B cell (primary cell): Measurements from ENCODE around the gene CELF4. TPM values are rescaled to one million over a fixed set of nuclear protein-coding genes. Genes with fewer than 3 reads are reported as not detected.

Experiments
- ATAC-seq: fragments of 200-7000 bp; cut with Tn5 transposase; one replicate; pipeline ENCODE4 v1.10.0; 2021; ENCODE audit warnings: low read depth, mild to moderate bottlenecking, moderate number of reproducible peaks, moderate library complexity
- CTCF ChIA-PET: fragments of 350-600 bp; sonication (Branson Sonifier 250); formaldehyde crosslinking; loops from one replicate; lab custom pipeline; 2021; ENCODE audit warnings: antibody characterized with exemption, inconsistent platforms; lab: Charles Lee
- POLR2A ChIA-PET: fragments of 350-600 bp; sonication (Branson Sonifier 250); formaldehyde crosslinking; loops from one replicate; lab custom pipeline; 2021; ENCODE audit warnings: antibody characterized with exemption; lab: Charles Lee
- DNase-seq: peaks from one replicate; pipeline ENCODE4 v3.0.0; 2013
- H2AFZ ChIP-seq: 2 replicates; pipeline ENCODE4 v1.6.1; 2012; ENCODE audit warnings: mild to moderate bottlenecking, low read depth, low read length; ENCODE audit not compliant: insufficient read depth, poor library complexity, severe bottlenecking
- H3K27ac ChIP-seq, 2 donors: 1 replicate in 1 of 2; 2 replicates in 1 of 2; pipeline ENCODE4 v1.5.1; 2012 to 2013; ENCODE audit warnings: low read length in 2 of 2, mild to moderate bottlenecking in 2 of 2, moderate library complexity in 1 of 2
- H3K27me3 ChIP-seq, 4 experiments: fragments of 200-600 bp in 1 of 4; sonication (generic) in 1 of 4; replicated peaks in 1 of 4; 1 replicate in 2 of 4; 2 replicates in 2 of 4; pipeline versions ENCODE4 v1.6.1 to v1.7.0; 2013 to 2016; ENCODE audit warnings: low read length in 3 of 4, mild to moderate bottlenecking in 2 of 4, mixed read lengths in 1 of 4, moderate library complexity in 1 of 4; ENCODE audit not compliant: insufficient read depth in 4 of 4, control insufficient read depth in 3 of 4; ENCODE audit errors: control extremely low read depth in 1 of 4
- H3K36me3 ChIP-seq, 2 experiments: replicated peaks in 1 of 2; 1 replicate in 1 of 2; 2 replicates in 1 of 2; pipeline versions ENCODE4 v1.6.1 to v1.7.1; 2013; ENCODE audit warnings: low read length in 1 of 2; ENCODE audit not compliant: insufficient read depth in 2 of 2, control insufficient read depth in 1 of 2; ENCODE audit errors: control extremely low read depth in 1 of 2, extremely low read depth in 1 of 2
- H3K4me1 ChIP-seq, 2 donors: fragments of 200-600 bp in 1 of 2; sonication (generic) in 1 of 2; 1 replicate in 1 of 2; 2 replicates in 1 of 2; pipeline versions ENCODE4 v1.5.1 to v1.6.1; 2013 to 2017; ENCODE audit warnings: low read length in 2 of 2; ENCODE audit not compliant: control insufficient read depth in 2 of 2, insufficient read depth in 2 of 2
- H3K4me2 ChIP-seq: replicated peaks from 2 replicates; pipeline ENCODE3; 2012; ENCODE audit warnings: mild to moderate bottlenecking, low read depth, low read length; ENCODE audit not compliant: poor library complexity, severe bottlenecking
- H3K4me3 ChIP-seq, 5 experiments: fragments of 200-600 bp in 1 of 5; sonication (generic) in 1 of 5; 1 replicate in 3 of 5; 2 replicates in 2 of 5; pipeline versions ENCODE4 v1.5.1 to v1.7.0; 2011 to 2016; ENCODE audit warnings: low read length in 4 of 5, mild to moderate bottlenecking in 4 of 5, low read depth in 2 of 5, control low read depth in 1 of 5, moderate library complexity in 1 of 5; ENCODE audit not compliant: insufficient read depth in 1 of 5; ENCODE audit errors: control extremely low read depth in 1 of 5, extremely low read depth in 1 of 5
- H3K79me2 ChIP-seq: fragments of 200-600 bp; sonication (generic); one replicate; pipeline ENCODE4 v1.6.0; 2016; ENCODE audit warnings: low read length; ENCODE audit not compliant: control insufficient read depth, insufficient read depth
- H3K9ac ChIP-seq: fragments of 200-600 bp; sonication (generic); 2 replicates; pipeline ENCODE4 v1.6.1; 2017; ENCODE audit warnings: mild to moderate bottlenecking, low read length, moderate library complexity
- H3K9me3 ChIP-seq, 3 donors: one replicate each; pipeline versions ENCODE4 v1.6.1 to v1.7.1; 2013; ENCODE audit warnings: low read length in 2 of 3; ENCODE audit not compliant: control insufficient read depth in 2 of 3, insufficient read depth in 1 of 3; ENCODE audit errors: control extremely low read depth in 1 of 3
- H4K20me1 ChIP-seq: 2 replicates; pipeline ENCODE4 v1.6.0; 2012; ENCODE audit warnings: mild to moderate bottlenecking, low read length; ENCODE audit not compliant: insufficient read depth, control insufficient read depth, poor library complexity, severe bottlenecking
- H3K27ac Mint-ChIP-seq: one replicate; pipeline ENCODE4 v1.8.0; 2021; ENCODE audit warnings: mixed read lengths
- H3K27me3 Mint-ChIP-seq: one replicate; pipeline ENCODE4 v1.8.0; 2021; ENCODE audit warnings: mixed read lengths
- H3K4me1 Mint-ChIP-seq: one replicate; pipeline ENCODE4 v1.8.0; 2021; ENCODE audit warnings: mixed read lengths
- H3K4me3 Mint-ChIP-seq: one replicate; pipeline ENCODE4 v1.8.0; 2021; ENCODE audit warnings: mixed read lengths
- H3K9me3 Mint-ChIP-seq: one replicate; pipeline ENCODE4 v1.8.0; 2022; ENCODE audit warnings: mixed read lengths; ENCODE audit not compliant: insufficient read depth
- CTCF ChIP-seq: fragments of 200-600 bp; IDR thresholded peaks from one replicate; pipeline ENCODE4 v1.8.0; 2022; ENCODE audit warnings: antibody characterized with exemption, mild to moderate bottlenecking
- EZH2 ChIP-seq: IDR thresholded peaks from 2 replicates; pipeline ENCODE4 v1.6.1; 2012; ENCODE audit warnings: borderline replicate concordance, low read depth, mild to moderate bottlenecking, moderate library complexity, low read length; ENCODE audit not compliant: insufficient read depth, poor library complexity, severe bottlenecking
- WGBS: methylation state at CpG from one replicate; pipeline ENCODE4 v1.1.5; 2013; ENCODE audit warnings: missing lambda C conversion rate; ENCODE audit not compliant: insufficient coverage; 5-methylcytosine and 5-hydroxymethylcytosine counted together
- intact Hi-C: fragments of 100-400 bp; cut with micrococcal nuclease; formaldehyde crosslinking; loops from one replicate; pipeline ENCODE4 v1.10.0; 2022
- polyA plus RNA-seq: library from polyadenylated mRNA; depleted of rRNA; stranded (reverse); fragments of >200 nt; gene quantifications from 2 replicates; pipeline ENCODE4 v1.2.3, GENCODE V29; 2012
- total RNA-seq, 2 donors: library from RNA; stranded (reverse); fragments of 120-200 nt in 1 of 2; gene quantifications; 1 replicate in 1 of 2; 2 replicates in 1 of 2; pipeline versions ENCODE4 v1.2.3 to v1.2.4, GENCODE V29; 2013 to 2022

CELF4 gene
- total and polyA plus RNA-seq, 2 donors (not counting 1 experiment from before 2014, with no cell fraction given) = not detected

GRCh38 chr18:37450434-37451132 is 115.0 kb downstream of the CELF4 start:
- POLR2A ChIA-PET = no interaction called here

More at GRCh38 chr18:37450434-37451132, 115.0 kb downstream of the CELF4 start:
- H3K4me2 ChIP-seq = no peak overlapping the region
- H3K9ac ChIP-seq = no peak overlapping the region
- no peaks in the 10 kb centered on the region for H3K27me3 Mint-ChIP-seq
- no peak overlapping the region for H3K27ac ChIP-seq
- intact Hi-C loops = no loop called here
- no peak for ATAC-seq
- no peaks in the 10 kb centered on the region for H3K9me3 Mint-ChIP-seq
- H4K20me1 ChIP-seq = no peaks in the 10 kb centered on the region
- H3K27ac Mint-ChIP-seq = no peak overlapping the region
- no peak overlapping the region for H3K4me3 ChIP-seq
- H3K27me3 ChIP-seq = no peaks in the 10 kb centered on the region
- H3K36me3 ChIP-seq = no peaks in the 10 kb centered on the region
- TF ChIP-seq EZH2 = no peak
- no peak for TF ChIP-seq CTCF
- H3K4me1 Mint-ChIP-seq = no peaks in the 10 kb centered on the region
- no peaks in the 10 kb centered on the region for H3K4me1 ChIP-seq
- CTCF ChIA-PET = no interaction called here
- DNase-seq = no peak
- H3K9me3 ChIP-seq = peaks cover 0 to 7% (median 0%) of the 10 kb centered on the region in 3 donors
- no peaks in the 10 kb centered on the region for H3K79me2 ChIP-seq
- H3K4me3 Mint-ChIP-seq = no peak overlapping the region
- 80% methylated on average over 12 of the region's 12 CpGs for WGBS
- H2AFZ ChIP-seq = no peak overlapping the region
